ENCODE data around the gene FAM117B. TPM values are rescaled to one million over a fixed set of nuclear protein-coding genes. Genes with fewer than 3 reads are reported as not detected.
"Not testable (repeated sequence)": the region's sequence is repeated elsewhere in the genome, so short reads cannot be mapped to it uniquely, and the experiment has no call there.

Gene FAM117B
- total RNA-seq, 1 donor from 2014 or later = 7.2 TPM

- no peaks in the 10 kb centered on the region for H3K79me2 ChIP-seq (ENCODE audit: insufficient read depth, low read length)
Measured at GRCh38 chr2:202669841-202670240, 35.1 kb downstream of the FAM117B start.

GRCh38 chr2:202671317-202672035 is 36.7 kb downstream of the FAM117B start:
- Mint-ChIP-seq H3K27ac (ENCODE audit: unreplicated experiment) (no peak overlapping the region), H3K4me3 (ENCODE audit: unreplicated experiment) (no peak overlapping the region), H3K27me3 (ENCODE audit: low read depth, unreplicated experiment) (no peaks in the 10 kb centered on the region), H3K9me3 (ENCODE audit: unreplicated experiment) (no peaks in the 10 kb centered on the region), H3K4me1 (ENCODE audit: low read depth, unreplicated experiment) (peaks cover 2% of the 10 kb centered on the region), H3K36me3 (ENCODE audit: low read depth, unreplicated experiment) (no peaks in the 10 kb centered on the region)
- Histone ChIP-seq H3K27me3 (ENCODE audit: insufficient read depth, low read length) (no peaks in the 10 kb centered on the region), H3K27ac (ENCODE audit: low read depth, low read length) (no peak overlapping the region), H3K9me3 (ENCODE audit: insufficient read depth, low read depth, low read length) (no peaks in the 10 kb centered on the region), H3K36me3 (ENCODE audit: insufficient read depth, low read length) (no peaks in the 10 kb centered on the region), H4K20me1 (ENCODE audit: insufficient read depth, low read length) (peaks cover 4% of the 10 kb centered on the region), H3K4me1 (ENCODE audit: insufficient read depth, low read length) (no peaks in the 10 kb centered on the region), H2AFZ (ENCODE audit: low read depth, low read length) (no peak overlapping the region), H3K9ac (ENCODE audit: low read length) (no peak overlapping the region), H3K4me3 (ENCODE audit: insufficient read depth, low read depth, low read length) (no peak overlapping the region), H3K79me2 (ENCODE audit: insufficient read depth, low read length) (no peaks in the 10 kb centered on the region), H3K4me2 (ENCODE audit: low read length) (no peak overlapping the region)
- TF ChIP-seq EZH2 (IDR thresholded peaks at IDR 0.05; ENCODE audit: insufficient read depth, low read length) = no peak
- no peak for TF ChIP-seq CTCF (IDR thresholded peaks at IDR 0.05; ENCODE audit: insufficient read depth, low read depth, low read length)
- DNase-seq (ENCODE audit: low read depth) = no peak
- FAIRE-seq = no peak

More at GRCh38 chr2:202669841-202670240, 35.1 kb downstream of the FAM117B start:
- Histone ChIP-seq H3K4me2 (ENCODE audit: low read length) (no peak overlapping the region), H3K4me1 (ENCODE audit: insufficient read depth, low read length) (no peaks in the 10 kb centered on the region), H3K36me3 (ENCODE audit: insufficient read depth, low read length) (no peaks in the 10 kb centered on the region), H4K20me1 (ENCODE audit: insufficient read depth, low read length) (peaks cover 4% of the 10 kb centered on the region), H2AFZ (ENCODE audit: low read depth, low read length) (no peak overlapping the region), H3K27me3 (ENCODE audit: insufficient read depth, low read length) (no peaks in the 10 kb centered on the region), H3K4me3 (ENCODE audit: insufficient read depth, low read depth, low read length) (no peak overlapping the region), H3K27ac (ENCODE audit: low read depth, low read length) (no peak overlapping the region), H3K9me3 (ENCODE audit: insufficient read depth, low read depth, low read length) (no peaks in the 10 kb centered on the region), H3K9ac (ENCODE audit: low read length) (no peak overlapping the region)
- TF ChIP-seq CTCF (IDR thresholded peaks at IDR 0.05; ENCODE audit: insufficient read depth, low read depth, low read length) (no peak), EZH2 (IDR thresholded peaks at IDR 0.05; ENCODE audit: insufficient read depth, low read length) (no peak)
- Mint-ChIP-seq H3K9me3 (ENCODE audit: unreplicated experiment) (no peaks in the 10 kb centered on the region), H3K27ac (ENCODE audit: unreplicated experiment) (no peak overlapping the region), H3K4me3 (ENCODE audit: unreplicated experiment) (no peak overlapping the region), H3K36me3 (ENCODE audit: low read depth, unreplicated experiment) (no peaks in the 10 kb centered on the region), H3K4me1 (ENCODE audit: low read depth, unreplicated experiment) (peaks cover 2% of the 10 kb centered on the region), H3K27me3 (ENCODE audit: low read depth, unreplicated experiment) (no peaks in the 10 kb centered on the region)
- FAIRE-seq (no peak), DNase-seq (ENCODE audit: low read depth) (peak; percentile 3)

GRCh38 chr2:202675097-202675496 is 40.3 kb downstream of the FAM117B start:
- H3K79me2 ChIP-seq (ENCODE audit: insufficient read depth, low read length) = not testable (repeated sequence)

More at GRCh38 chr2:202675097-202675496, 40.3 kb downstream of the FAM117B start:
- H4K20me1 ChIP-seq (ENCODE audit: insufficient read depth, low read length); H2AFZ ChIP-seq (ENCODE audit: low read depth, low read length); H3K36me3 Mint-ChIP-seq (ENCODE audit: low read depth, unreplicated experiment); H3K27ac Mint-ChIP-seq (ENCODE audit: unreplicated experiment); H3K4me3 Mint-ChIP-seq (ENCODE audit: unreplicated experiment); DNase-seq (ENCODE audit: low read depth); H3K9me3 Mint-ChIP-seq (ENCODE audit: unreplicated experiment); H3K4me1 ChIP-seq (ENCODE audit: insufficient read depth, low read length); H3K4me2 ChIP-seq (ENCODE audit: low read length); H3K27ac ChIP-seq (ENCODE audit: low read depth, low read length); FAIRE-seq; H3K27me3 Mint-ChIP-seq (ENCODE audit: low read depth, unreplicated experiment); H3K9me3 ChIP-seq (ENCODE audit: insufficient read depth, low read depth, low read length); H3K9ac ChIP-seq (ENCODE audit: low read length); H3K4me3 ChIP-seq (ENCODE audit: insufficient read depth, low read depth, low read length); H3K27me3 ChIP-seq (ENCODE audit: insufficient read depth, low read length); H3K36me3 ChIP-seq (ENCODE audit: insufficient read depth, low read length); H3K4me1 Mint-ChIP-seq (ENCODE audit: low read depth, unreplicated experiment): not testable (repeated sequence)
